ENCODE data around the gene CDHR2. TPM values are rescaled to one million over a fixed set of nuclear protein-coding genes. Genes with fewer than 3 reads are reported as not detected.

CDHR2 gene
- total and polyA plus RNA-seq, 2 donors (not counting 3 experiments of a cell fraction or from before 2014, with no cell fraction given): not detected

DNA sequence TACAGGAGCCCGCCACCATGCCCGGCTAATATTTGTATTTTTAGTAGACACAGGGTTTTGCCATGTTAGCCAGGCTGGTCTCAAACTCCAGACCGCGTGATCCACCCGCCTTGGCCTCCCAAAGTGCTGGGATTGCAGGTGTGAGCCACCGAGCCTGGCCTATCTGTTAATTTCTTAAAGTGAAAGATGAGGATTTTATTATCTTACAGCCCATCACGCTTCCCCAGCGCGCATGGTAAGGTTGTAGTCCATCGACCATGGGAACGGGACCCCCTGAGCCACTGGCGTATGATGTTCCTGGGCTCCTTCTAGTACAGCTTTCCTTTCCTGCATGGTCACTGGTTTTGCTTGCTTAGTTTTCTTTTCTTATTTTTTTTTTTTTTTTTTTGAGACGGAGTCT is 8.7 kb downstream of the CDHR2 start:
- ChIA-PET POLR2A (no interaction called here), CTCF (interaction anchor here (0.8 kb wide), 1 partner anchor 14 kb away, joined by 3 read pairs; no protein-coding TSS in a partner anchor)
- Histone ChIP-seq H3K36me3 (ENCODE audit: control insufficient read depth in 2 of 2, extremely low read depth in 1 of 2, insufficient read depth in 2 of 2, low read length in 2 of 2) (no peaks in the 10 kb centered on the region), H3K27me3 (ENCODE audit: control insufficient read depth in 2 of 2, insufficient read depth in 2 of 2, low read length in 2 of 2) (peaks cover 0 to 2% of the 10 kb centered on the region in 2 experiments), H4K20me1 (replicated peaks; ENCODE audit: control insufficient read depth, extremely low read depth, insufficient read depth, low read length) (no peaks in the 10 kb centered on the region), H3K9me1 (replicated peaks; ENCODE audit: control insufficient read depth, extremely low read depth, insufficient read depth, low read length) (no peaks in the 10 kb centered on the region), H3K27ac (ENCODE audit: insufficient read depth, low read depth, low read length) (no peak overlapping the region), H3K9ac (replicated peaks; ENCODE audit: extremely low read depth, insufficient read depth, low read length) (no peak overlapping the region), H3K4me1 (ENCODE audit: control insufficient read depth, extremely low read depth, insufficient read depth, low read length) (no peaks in the 10 kb centered on the region), H2AFZ (ENCODE audit: low read depth, low read length) (no peak overlapping the region), H3K4me3 (replicated peaks in 1 of 3; ENCODE audit: insufficient read depth in 1 of 3, low read depth in 1 of 3, low read length in 3 of 3) (no peak overlapping the region), H3K4me2 (ENCODE audit: insufficient read depth, low read length) (no peak overlapping the region), H3K9me3 (replicated peaks; ENCODE audit: control insufficient read depth, insufficient read depth, low read length) (no peaks in the 10 kb centered on the region), H3K79me2 (ENCODE audit: control insufficient read depth, insufficient read depth, low read length) (no peaks in the 10 kb centered on the region)
- BruUV-seq (replicated peaks): no TSS peak
- FAIRE-seq (no peak), DNase-seq (ENCODE audit: low read depth, low spot score) (no peak)
- TF ChIP-seq EZH2 (IDR thresholded peaks at IDR 0.05; ENCODE audit: borderline replicate concordance, low read depth, low read length, severe bottlenecking) (no peak), FOS (IDR thresholded peaks at IDR 0.05; ENCODE audit: borderline replicate concordance, insufficient read depth, low read length) (no peak), GATA2 (IDR thresholded peaks at IDR 0.05; ENCODE audit: insufficient read depth, insufficient read length, low read depth, low read length) (no peak), POLR2AphosphoS5 (IDR thresholded peaks at IDR 0.05; ENCODE audit: insufficient read depth, low read depth, low read length) (no peak), POLR2A (IDR thresholded peaks at IDR 0.05; ENCODE audit: low read depth, low read length) (no peak), JUN (IDR thresholded peaks at IDR 0.05; ENCODE audit: borderline replicate concordance, insufficient read depth, insufficient read length, low read depth) (no peak), MYC (IDR thresholded peaks at IDR 0.05; ENCODE audit: low read depth, low read length) (no peak)
- TF ChIP-seq, protein P1, sequence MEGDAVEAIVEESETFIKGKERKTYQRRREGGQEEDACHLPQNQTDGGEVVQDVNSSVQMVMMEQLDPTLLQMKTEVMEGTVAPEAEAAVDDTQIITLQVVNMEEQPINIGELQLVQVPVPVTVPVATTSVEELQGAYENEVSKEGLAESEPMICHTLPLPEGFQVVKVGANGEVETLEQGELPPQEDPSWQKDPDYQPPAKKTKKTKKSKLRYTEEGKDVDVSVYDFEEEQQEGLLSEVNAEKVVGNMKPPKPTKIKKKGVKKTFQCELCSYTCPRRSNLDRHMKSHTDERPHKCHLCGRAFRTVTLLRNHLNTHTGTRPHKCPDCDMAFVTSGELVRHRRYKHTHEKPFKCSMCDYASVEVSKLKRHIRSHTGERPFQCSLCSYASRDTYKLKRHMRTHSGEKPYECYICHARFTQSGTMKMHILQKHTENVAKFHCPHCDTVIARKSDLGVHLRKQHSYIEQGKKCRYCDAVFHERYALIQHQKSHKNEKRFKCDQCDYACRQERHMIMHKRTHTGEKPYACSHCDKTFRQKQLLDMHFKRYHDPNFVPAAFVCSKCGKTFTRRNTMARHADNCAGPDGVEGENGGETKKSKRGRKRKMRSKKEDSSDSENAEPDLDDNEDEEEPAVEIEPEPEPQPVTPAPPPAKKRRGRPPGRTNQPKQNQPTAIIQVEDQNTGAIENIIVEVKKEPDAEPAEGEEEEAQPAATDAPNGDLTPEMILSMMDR (IDR thresholded peaks at IDR 0.05; ENCODE audit: extremely low read depth in 1 of 2, insufficient read depth in 1 of 2, low read depth in 1 of 2, low read length in 2 of 2): no peak
- TF ChIP-seq, protein P2, sequence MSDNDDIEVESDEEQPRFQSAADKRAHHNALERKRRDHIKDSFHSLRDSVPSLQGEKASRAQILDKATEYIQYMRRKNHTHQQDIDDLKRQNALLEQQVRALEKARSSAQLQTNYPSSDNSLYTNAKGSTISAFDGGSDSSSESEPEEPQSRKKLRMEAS (IDR thresholded peaks at IDR 0.05; ENCODE audit: insufficient read depth, insufficient read length): no peak
- intact Hi-C loops (cut with micrococcal nuclease) (no loop called here), dilution Hi-C loops (cut with MboI; ENCODE audit: extremely low pct_ligation_motif_present, low sequenced_read_pairs) (no loop called here)

Data from endothelial cell of umbilical vein (primary cell).